WTC11 (cell line): Measurements from ENCODE around the gene RPL31. TPM values are rescaled to one million over a fixed set of nuclear protein-coding genes. Genes with fewer than 3 reads are reported as not detected.

Source experiments
- ATAC-seq: fragments of 200-7000 bp; cut with Tn5 transposase; 2 replicates; pipeline ENCODE4 v1.10.0; 2021; ENCODE audit warnings: mild to moderate bottlenecking, moderate library complexity
- CTCF ChIA-PET: fragments of 300-600 bp; sonication (Branson Sonifier 250); formaldehyde crosslinking; loops from one replicate; lab custom pipeline; 2021; ENCODE audit warnings: antibody characterized with exemption; lab: Charles Lee
- POLR2A ChIA-PET: fragments of 350-600 bp; sonication (Branson Sonifier 250); formaldehyde crosslinking; loops from one replicate; lab custom pipeline; 2021; ENCODE audit warnings: antibody characterized with exemption; lab: Charles Lee
- DNase-seq: peaks from one replicate; pipeline ENCODE4 v3.0.0; 2021; ENCODE audit warnings: low spot score
- H3K27ac Mint-ChIP-seq: 2 replicates; pipeline ENCODE4 v1.8.0; 2021; ENCODE audit warnings: mixed read lengths
- H3K27me3 Mint-ChIP-seq: 2 replicates; pipeline ENCODE4 v1.8.0; 2021; ENCODE audit warnings: low read depth, mild to moderate bottlenecking, moderate library complexity, mixed read lengths
- H3K36me3 Mint-ChIP-seq: 2 replicates; pipeline ENCODE4 v1.8.0; 2021; ENCODE audit warnings: mixed read lengths
- H3K4me1 Mint-ChIP-seq: 2 replicates; pipeline ENCODE4 v1.8.0; 2022; ENCODE audit warnings: mixed read lengths
- H3K4me3 Mint-ChIP-seq: 2 replicates; pipeline ENCODE4 v1.8.0; 2021; ENCODE audit warnings: mild to moderate bottlenecking, moderate library complexity, mixed read lengths
- H3K9me3 Mint-ChIP-seq: 2 replicates; pipeline ENCODE4 v1.8.0; 2021; ENCODE audit warnings: mixed read lengths
- ARID4B ChIP-seq: sonication (generic); formaldehyde crosslinking; IDR thresholded peaks from 2 replicates; pipeline ENCODE4 v1.8.0; 2023; ENCODE audit warnings: missing genetic modification reagents, mild to moderate bottlenecking, borderline replicate concordance
- ATF2 ChIP-seq: sonication (generic); formaldehyde crosslinking; IDR thresholded peaks from 2 replicates; pipeline ENCODE4 v1.8.1; 2022; ENCODE audit warnings: low read depth, missing genetic modification reagents, borderline replicate concordance
- JUN ChIP-seq: sonication (generic); formaldehyde crosslinking; IDR thresholded peaks from 2 replicates; pipeline ENCODE4 v1.8.0; 2023; ENCODE audit warnings: mild to moderate bottlenecking, missing genetic modification reagents
- MYBL2 ChIP-seq: sonication (generic); formaldehyde crosslinking; IDR thresholded peaks from 2 replicates; pipeline ENCODE4 v1.8.1; 2023; ENCODE audit warnings: mild to moderate bottlenecking, moderate library complexity, missing genetic modification reagents
- NFE2L1 ChIP-seq: sonication (generic); formaldehyde crosslinking; IDR thresholded peaks from 2 replicates; pipeline ENCODE4 v1.8.1; 2023; ENCODE audit warnings: missing genetic modification reagents
- NR2C2 ChIP-seq: sonication (generic); formaldehyde crosslinking; IDR thresholded peaks from 2 replicates; pipeline ENCODE4 v1.8.0; 2022; ENCODE audit warnings: mild to moderate bottlenecking, missing genetic modification reagents
- NR3C1 ChIP-seq: sonication (generic); formaldehyde crosslinking; conservative IDR thresholded peaks from 2 replicates; pipeline ENCODE4 v1.8.1; 2023; ENCODE audit warnings: low read depth, mild to moderate bottlenecking, missing genetic modification reagents
- PREB ChIP-seq: sonication (generic); formaldehyde crosslinking; IDR thresholded peaks from 2 replicates; pipeline ENCODE4 v1.8.1; 2022; ENCODE audit warnings: mild to moderate bottlenecking, missing genetic modification reagents, moderate library complexity, borderline replicate concordance
- SOX15 ChIP-seq: fragments of 250-450 bp; sonication (Bioruptor Pico); IDR thresholded peaks from 2 replicates; pipeline ENCODE4 v1.9.0; 2021; ENCODE audit warnings: mild to moderate bottlenecking
- TP53 ChIP-seq: sonication (generic); formaldehyde crosslinking; IDR thresholded peaks from 2 replicates; pipeline ENCODE4 v1.8.1; 2023; ENCODE audit warnings: mild to moderate bottlenecking, missing genetic modification reagents
- ZBTB21 ChIP-seq: sonication (generic); formaldehyde crosslinking; IDR thresholded peaks from 2 replicates; pipeline ENCODE4 v1.8.1; 2023; ENCODE audit warnings: mild to moderate bottlenecking, missing genetic modification reagents, borderline replicate concordance
- ZNF317 ChIP-seq: sonication (generic); formaldehyde crosslinking; IDR thresholded peaks from 2 replicates; pipeline ENCODE4 v1.8.1; 2023; ENCODE audit warnings: low read depth, mild to moderate bottlenecking, moderate library complexity, missing genetic modification reagents, borderline replicate concordance
- ZNF416 ChIP-seq: fragments of 250-450 bp; sonication (Bioruptor Pico); IDR thresholded peaks from 2 replicates; pipeline ENCODE4 v1.9.0; 2021; ENCODE audit warnings: mild to moderate bottlenecking, inconsistent platforms
- ZNF423 ChIP-seq: fragments of 250-450 bp; sonication (Bioruptor Pico); IDR thresholded peaks from 2 replicates; pipeline ENCODE4 v2.1.2; 2022; ENCODE audit warnings: mild to moderate bottlenecking, moderate library complexity
- ZNF425 ChIP-seq: fragments of 250-450 bp; sonication (Bioruptor Pico); conservative IDR thresholded peaks from 2 replicates; pipeline ENCODE4 v1.9.0; 2021; ENCODE audit warnings: mild to moderate bottlenecking
- ZNF512 ChIP-seq: sonication (generic); formaldehyde crosslinking; IDR thresholded peaks from 2 replicates; pipeline ENCODE4 v1.8.1; 2022; ENCODE audit warnings: missing genetic modification reagents, borderline replicate concordance
- total RNA-seq: library from RNA; stranded (reverse); gene quantifications from 3 replicates; pipeline ENCODE4 v1.2.3, GENCODE V29; 2021
- TF ChIP-seq, protein P1 (sequence below): fragments of 250-450 bp; sonication (Bioruptor Pico); IDR thresholded peaks from 2 replicates; pipeline ENCODE4 v1.9.0; 2021; ENCODE audit warnings: mild to moderate bottlenecking

Gene RPL31
- total RNA-seq, 1 experiment from 2014 or later: 1,590 TPM

GRCh38 chr2:101040072-101040471 lies 38.0 kb downstream of the RPL31 start (continued):
- TF ChIP-seq ZNF425 (CRISPR knock-in tag) (no peak), ZNF512 (no peak), NR2C2 (CRISPR knock-in tag) (no peak), PREB (CRISPR knock-in tag) (no peak), MYBL2 (CRISPR knock-in tag) (no peak), ATF2 (no peak), ZNF317 (CRISPR knock-in tag) (no peak)

DNA sequence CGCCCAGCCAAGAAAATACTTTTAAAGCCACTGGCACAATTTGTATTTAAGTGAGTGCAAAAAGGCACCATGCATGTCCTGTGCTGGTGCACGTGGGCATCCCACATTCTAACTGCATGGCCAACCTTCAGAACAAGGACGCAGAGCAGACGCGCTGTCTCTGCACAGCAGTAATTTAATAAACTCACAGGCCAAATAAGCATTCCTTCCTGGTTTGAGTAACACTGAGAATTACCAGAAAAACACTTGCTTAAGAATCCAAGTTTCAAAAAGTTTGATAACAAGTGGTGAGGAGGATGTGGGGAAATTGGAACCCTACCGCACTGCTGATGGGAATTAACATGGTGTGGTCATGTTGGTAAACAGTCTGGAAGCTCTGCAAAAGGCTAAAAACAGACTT lies 38.7 kb downstream of the RPL31 start:
- peaks cover 40% of the 10 kb centered on the region for H3K36me3 Mint-ChIP-seq
- DNase-seq (no peak), ATAC-seq (no peak)
- ChIA-PET CTCF (interaction anchor here (1.0 to 1.1 kb wide), 2 partner anchors 109 to 310 kb away, joined by 3 read pairs; no protein-coding TSS in a partner anchor), POLR2A (no interaction called here)
- peaks cover 7% of the 10 kb centered on the region for H3K4me1 Mint-ChIP-seq
- H3K4me3 Mint-ChIP-seq: no peak overlapping the region
- no peak overlapping the region for H3K27ac Mint-ChIP-seq
- TF ChIP-seq ZNF416 (CRISPR knock-in tag): no peak
- no peaks in the 10 kb centered on the region for H3K9me3 Mint-ChIP-seq
- no peaks in the 10 kb centered on the region for H3K27me3 Mint-ChIP-seq

DNA sequence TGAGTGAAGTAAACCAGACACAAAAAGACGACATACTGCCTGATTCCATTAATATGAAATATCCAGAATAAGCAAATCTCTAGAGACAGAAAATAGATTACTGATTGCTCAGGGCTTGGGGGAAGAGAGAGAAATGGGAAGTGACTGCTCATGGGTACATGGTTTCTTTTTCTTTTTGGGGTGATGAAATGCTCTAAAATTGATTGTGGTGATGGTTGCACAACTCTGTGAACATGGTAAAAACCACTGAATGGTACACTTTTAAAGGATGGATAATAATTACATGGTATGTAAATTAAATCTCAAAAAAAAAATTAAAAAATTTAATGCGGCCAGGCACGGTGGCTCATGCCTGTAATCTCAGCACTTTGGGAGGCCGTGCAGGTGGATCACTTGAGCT lies 39.3 kb downstream of the RPL31 start:
- Mint-ChIP-seq H3K36me3 (peaks cover 35% of the 10 kb centered on the region), H3K27me3 (no peaks in the 10 kb centered on the region), H3K4me1 (peaks cover 10% of the 10 kb centered on the region), H3K27ac (0 out of 2 replicates have a peak overlapping the region, but pooled peaks have one; percentile 73), H3K4me3 (no peak overlapping the region), H3K9me3 (no peaks in the 10 kb centered on the region)
- ChIA-PET POLR2A (no interaction called here), CTCF (interaction anchor here (1.2 to 2.5 kb wide), 2 partner anchors 111 to 165 kb away, joined by 3 to 8 read pairs; no protein-coding TSS in a partner anchor)
- no peak for DNase-seq
- no peak for ATAC-seq
- no peak for TF ChIP-seq NFE2L1 (CRISPR knock-in tag)
- no peak for TF ChIP-seq ARID4B (CRISPR knock-in tag)
- no peak for TF ChIP-seq JUN (CRISPR knock-in tag)
- TF ChIP-seq ZNF416 (CRISPR knock-in tag): no peak
- TF ChIP-seq, protein P1, sequence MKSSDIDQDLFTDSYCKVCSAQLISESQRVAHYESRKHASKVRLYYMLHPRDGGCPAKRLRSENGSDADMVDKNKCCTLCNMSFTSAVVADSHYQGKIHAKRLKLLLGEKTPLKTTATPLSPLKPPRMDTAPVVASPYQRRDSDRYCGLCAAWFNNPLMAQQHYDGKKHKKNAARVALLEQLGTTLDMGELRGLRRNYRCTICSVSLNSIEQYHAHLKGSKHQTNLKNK: no peak
- no peak for TF ChIP-seq NR3C1 (CRISPR knock-in tag)
- no peak for TF ChIP-seq TP53 (CRISPR knock-in tag)
- no peak for TF ChIP-seq ZBTB21
- no peak for TF ChIP-seq SOX15 (CRISPR knock-in tag)
- no peak for TF ChIP-seq ZNF317 (CRISPR knock-in tag)
- no peak for TF ChIP-seq ZNF423 (CRISPR knock-in tag)
